Measurements from ENCODE around the gene GOLIM4. TPM values are rescaled to one million over a fixed set of nuclear protein-coding genes. Genes with fewer than 3 reads are reported as not detected.
"Not testable (repeated sequence)": the region's sequence is repeated elsewhere in the genome, so short reads cannot be mapped to it uniquely, and the experiment has no call there.

The GOLIM4 gene
- total RNA-seq = 1 to 10 TPM; 1.7 to 1.9 TPM

GRCh38 chr3:168095611-168096209 is at the start of gene GOLIM4:
GOLIM4 (minus strand) TSS chr3:168095924; CDS start chr3:168095285, 639 bp downstream.
- no peak within 1 kb of the TSS for H3K27ac Mint-ChIP-seq
- no peaks in the 10 kb centered on the region for H3K36me3 Mint-ChIP-seq (ENCODE audit: low read depth)
- H3K27me3 Mint-ChIP-seq = peaks cover 48% of the 10 kb centered on the region
- CTCF ChIA-PET = interaction anchor here (1.3 kb wide), 1 partner anchor 24 kb away, joined by 4 read pairs; no protein-coding TSS in a partner anchor
- peak; percentile 48 for DNase-seq
- POLR2A ChIA-PET = no interaction called here
- H3K4me3 Mint-ChIP-seq = peak within 1 kb of the TSS; percentile 74
- peaks cover 12% of the 10 kb centered on the region for H3K4me1 Mint-ChIP-seq
- no peaks in the 10 kb centered on the region for H3K9me3 Mint-ChIP-seq

GRCh38 chr3:168141405-168141998 is 45.8 kb upstream of the GOLIM4 start:
- CTCF ChIA-PET = no interaction called here
- Mint-ChIP-seq H3K36me3 (ENCODE audit: low read depth) (no peaks in the 10 kb centered on the region), H3K4me3 (no peak overlapping the region), H3K27ac (no peak overlapping the region), H3K9me3 (no peaks in the 10 kb centered on the region), H3K27me3 (no peaks in the 10 kb centered on the region), H3K4me1 (no peaks in the 10 kb centered on the region)
- DNase-seq = no peak
- POLR2A ChIA-PET = no interaction called here

GRCh38 chr3:168139947-168140346 is 44.2 kb upstream of the GOLIM4 start:
- no peak overlapping the region for H3K4me3 Mint-ChIP-seq
- H3K4me1 Mint-ChIP-seq = no peaks in the 10 kb centered on the region
- no peaks in the 10 kb centered on the region for H3K9me3 Mint-ChIP-seq
- no peak for DNase-seq
- ChIA-PET CTCF (no interaction called here), POLR2A (no interaction called here)
- no peaks in the 10 kb centered on the region for H3K27me3 Mint-ChIP-seq
- H3K27ac Mint-ChIP-seq = no peak overlapping the region
- H3K36me3 Mint-ChIP-seq (ENCODE audit: low read depth) = no peaks in the 10 kb centered on the region

GRCh38 chr3:168138421-168138820 is 42.7 kb upstream of the GOLIM4 start:
- no peaks in the 10 kb centered on the region for H3K27me3 Mint-ChIP-seq
- no peak overlapping the region for H3K27ac Mint-ChIP-seq
- H3K9me3 Mint-ChIP-seq = no peaks in the 10 kb centered on the region
- no peaks in the 10 kb centered on the region for H3K36me3 Mint-ChIP-seq (ENCODE audit: low read depth)
- no peak for DNase-seq
- no peak overlapping the region for H3K4me3 Mint-ChIP-seq
- ChIA-PET CTCF (no interaction called here), POLR2A (no interaction called here)
- no peaks in the 10 kb centered on the region for H3K4me1 Mint-ChIP-seq

DNA sequence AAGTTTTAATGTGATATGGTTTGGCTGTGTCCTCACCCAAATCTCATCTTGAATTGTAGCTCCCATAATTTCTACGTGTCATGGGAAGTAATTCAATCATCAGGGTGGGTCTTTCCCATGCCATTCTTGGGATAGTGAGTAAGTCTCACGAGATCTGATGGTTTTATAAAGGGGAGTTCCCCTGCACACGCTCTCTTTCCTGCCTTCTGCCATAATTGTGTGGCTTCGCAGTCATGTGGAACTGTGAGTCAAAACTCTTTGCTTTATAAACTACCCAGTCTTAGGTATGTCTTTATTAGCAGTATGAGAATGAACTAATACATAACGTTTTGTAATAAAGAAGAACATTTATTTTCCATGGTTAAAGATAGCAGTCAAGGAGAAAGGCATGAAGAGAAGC is 39.2 kb upstream of the GOLIM4 start:
- Mint-ChIP-seq H3K9me3 (no peaks in the 10 kb centered on the region), H3K27me3 (no peaks in the 10 kb centered on the region), H3K4me1 (no peaks in the 10 kb centered on the region), H3K4me3 (no peak overlapping the region), H3K36me3 (ENCODE audit: low read depth) (no peaks in the 10 kb centered on the region), H3K27ac (no peak overlapping the region)
- DNase-seq = no peak
- CTCF ChIA-PET = no interaction called here
- POLR2A ChIA-PET = no interaction called here

- H3K27me3 Mint-ChIP-seq; POLR2A ChIA-PET; H3K4me1 Mint-ChIP-seq; H3K4me3 Mint-ChIP-seq; DNase-seq; H3K27ac Mint-ChIP-seq; H3K36me3 Mint-ChIP-seq (ENCODE audit: low read depth); H3K9me3 Mint-ChIP-seq; CTCF ChIA-PET: not testable (repeated sequence)
These were observed 34.5 kb upstream of the GOLIM4 start for GRCh38 chr3:168130250-168130649.

GRCh38 chr3:168128463-168128862 is 32.7 kb upstream of the GOLIM4 start:
- H3K27me3 Mint-ChIP-seq; H3K27ac Mint-ChIP-seq; DNase-seq; CTCF ChIA-PET; H3K9me3 Mint-ChIP-seq; POLR2A ChIA-PET; H3K4me1 Mint-ChIP-seq; H3K4me3 Mint-ChIP-seq; H3K36me3 Mint-ChIP-seq (ENCODE audit: low read depth): not testable (repeated sequence)

GRCh38 chr3:168127466-168127865 is 31.7 kb upstream of the GOLIM4 start:
- Mint-ChIP-seq H3K27me3 (no peaks in the 10 kb centered on the region), H3K4me3 (no peak overlapping the region), H3K4me1 (no peaks in the 10 kb centered on the region), H3K9me3 (peaks cover 4% of the 10 kb centered on the region), H3K36me3 (ENCODE audit: low read depth) (no peaks in the 10 kb centered on the region), H3K27ac (no peak overlapping the region)
- no peak for DNase-seq
- POLR2A ChIA-PET = no interaction called here
- CTCF ChIA-PET = no interaction called here

- Mint-ChIP-seq H3K36me3 (ENCODE audit: low read depth) (no peaks in the 10 kb centered on the region), H3K9me3 (peaks cover 4% of the 10 kb centered on the region), H3K4me3 (no peak overlapping the region), H3K27ac (no peak overlapping the region), H3K4me1 (no peaks in the 10 kb centered on the region), H3K27me3 (no peaks in the 10 kb centered on the region)
- ChIA-PET POLR2A (no interaction called here), CTCF (no interaction called here)
- DNase-seq = no peak
These were observed 29.1 kb upstream of the GOLIM4 start for GRCh38 chr3:168124791-168125190.

GRCh38 chr3:168124291-168124690 is 28.6 kb upstream of the GOLIM4 start:
- DNase-seq = no peak
- ChIA-PET POLR2A (no interaction called here), CTCF (no interaction called here)
- peaks cover 4% of the 10 kb centered on the region for H3K9me3 Mint-ChIP-seq
- no peaks in the 10 kb centered on the region for H3K27me3 Mint-ChIP-seq
- no peaks in the 10 kb centered on the region for H3K36me3 Mint-ChIP-seq (ENCODE audit: low read depth)
- H3K27ac Mint-ChIP-seq = no peak overlapping the region
- H3K4me1 Mint-ChIP-seq = no peaks in the 10 kb centered on the region
- H3K4me3 Mint-ChIP-seq = no peak overlapping the region

DNA sequence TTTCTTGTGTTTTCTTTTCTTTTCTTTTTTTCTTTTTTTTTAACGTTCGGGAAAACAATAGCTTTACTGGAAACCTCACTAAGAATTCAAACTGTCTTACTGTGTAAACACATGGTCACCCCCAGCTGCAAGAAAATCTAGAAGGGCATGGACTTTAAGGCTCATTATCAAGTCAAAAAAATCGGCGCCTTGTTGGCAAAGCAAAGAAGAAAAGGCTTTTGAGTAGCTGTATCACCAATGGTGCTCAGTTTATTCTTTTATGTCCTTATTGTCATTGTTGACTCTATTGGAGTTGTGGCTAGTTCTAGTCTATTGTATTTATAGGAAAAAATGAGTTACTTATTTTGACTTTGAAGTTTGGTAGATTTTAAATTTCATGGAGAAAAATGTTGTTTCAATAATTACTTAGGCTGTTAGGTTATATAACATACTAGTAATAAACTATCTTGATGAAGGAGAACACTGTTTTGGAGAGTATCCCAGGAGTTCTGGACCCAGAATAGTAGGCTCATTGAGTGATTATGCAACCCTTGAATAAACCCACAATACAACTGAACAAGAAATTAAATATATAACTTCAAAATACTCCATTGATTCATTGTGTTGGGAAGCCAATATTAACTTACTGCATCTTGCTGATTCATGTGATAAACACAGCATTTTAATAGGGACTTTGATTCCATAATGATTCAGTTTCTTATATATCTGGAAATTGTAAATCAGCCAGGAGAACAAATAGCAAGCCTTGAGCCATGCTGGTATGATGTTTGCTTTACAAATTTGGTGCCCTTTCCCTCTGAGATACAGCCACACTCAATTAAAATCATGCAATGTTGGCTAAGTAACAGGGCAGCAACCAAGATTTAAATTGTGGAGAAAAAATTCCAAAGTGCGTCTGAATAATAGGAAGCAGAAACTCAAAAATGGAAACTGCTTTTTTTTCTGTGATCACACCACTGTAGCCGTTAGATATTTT is 27.8 kb upstream of the GOLIM4 start:
- ChIA-PET POLR2A (no interaction called here), CTCF (no interaction called here)
- Mint-ChIP-seq H3K27me3 (no peaks in the 10 kb centered on the region), H3K36me3 (ENCODE audit: low read depth) (no peaks in the 10 kb centered on the region), H3K27ac (no peak overlapping the region), H3K9me3 (peaks cover 4% of the 10 kb centered on the region), H3K4me3 (no peak overlapping the region), H3K4me1 (no peaks in the 10 kb centered on the region)
- DNase-seq = no peak

DNA sequence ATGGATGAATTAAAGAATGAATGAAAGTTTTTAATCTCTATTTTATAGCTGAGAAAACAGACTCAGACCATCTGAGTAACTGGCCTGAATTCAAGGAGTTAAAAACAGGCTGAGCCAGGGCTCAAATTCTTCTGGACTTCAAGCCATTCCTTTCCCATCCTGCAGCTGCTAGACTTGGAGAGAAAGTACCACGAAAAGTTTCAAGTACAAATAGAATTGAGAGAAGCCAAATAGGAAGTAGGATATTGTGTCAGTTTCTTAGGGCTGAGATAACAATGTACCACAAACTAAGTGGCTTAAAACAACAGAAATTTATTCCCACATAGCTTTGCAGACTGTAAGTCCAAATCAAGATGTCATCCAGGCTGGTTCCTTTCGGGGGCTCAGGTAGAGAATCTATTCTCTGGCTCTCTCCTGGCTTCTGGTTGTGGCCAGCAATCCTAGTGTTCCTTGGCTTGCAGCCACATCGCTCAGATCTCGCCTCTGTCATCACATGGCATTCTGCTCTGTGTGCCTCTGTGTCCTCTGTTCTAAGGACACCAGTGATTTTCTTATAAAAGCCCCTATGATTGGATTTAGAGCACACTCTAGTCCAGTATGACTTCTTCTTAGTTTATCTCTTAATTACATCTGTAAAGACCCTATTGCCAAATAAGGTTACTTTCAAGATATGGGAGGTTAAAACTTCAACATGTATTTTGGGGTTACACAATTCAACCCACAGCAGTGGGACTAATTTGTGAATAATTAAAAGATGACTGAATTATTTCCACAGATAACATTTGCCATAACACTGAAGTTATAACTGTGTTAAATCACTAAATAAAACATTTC is 25.7 kb upstream of the GOLIM4 start:
- H3K4me1 Mint-ChIP-seq = no peaks in the 10 kb centered on the region
- POLR2A ChIA-PET = no interaction called here
- no peaks in the 10 kb centered on the region for H3K27me3 Mint-ChIP-seq
- H3K9me3 Mint-ChIP-seq = no peaks in the 10 kb centered on the region
- H3K4me3 Mint-ChIP-seq = no peak overlapping the region
- no peak for DNase-seq
- H3K27ac Mint-ChIP-seq = no peak overlapping the region
- H3K36me3 Mint-ChIP-seq (ENCODE audit: low read depth) = no peaks in the 10 kb centered on the region
- CTCF ChIA-PET = no interaction called here

DNA sequence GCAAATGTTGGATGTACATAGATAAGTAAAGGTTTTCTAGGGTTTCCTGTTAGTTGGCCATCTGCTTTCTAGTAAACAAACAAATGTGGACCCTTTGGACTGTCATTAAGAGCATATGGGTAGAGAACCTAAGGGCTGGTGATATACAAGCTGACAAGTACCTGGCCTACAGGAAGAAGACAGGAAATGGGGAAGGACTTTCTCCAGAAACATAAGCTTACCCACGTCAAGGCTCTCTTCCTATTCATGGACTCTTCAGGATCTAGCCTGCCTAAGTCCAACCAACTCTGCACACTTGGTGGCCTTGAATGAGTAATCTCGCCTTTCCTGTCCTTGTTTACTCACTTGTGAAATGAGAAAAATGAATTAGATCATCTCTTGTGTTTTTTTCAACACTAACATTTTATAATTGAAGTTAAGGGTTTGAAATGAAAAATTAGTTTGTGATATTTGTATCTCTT is 22.2 kb upstream of the GOLIM4 start:
- Mint-ChIP-seq H3K4me3 (no peak overlapping the region), H3K36me3 (ENCODE audit: low read depth) (no peaks in the 10 kb centered on the region), H3K27ac (no peak overlapping the region), H3K9me3 (no peaks in the 10 kb centered on the region), H3K27me3 (no peaks in the 10 kb centered on the region), H3K4me1 (no peaks in the 10 kb centered on the region)
- DNase-seq = no peak
- ChIA-PET CTCF (no interaction called here), POLR2A (no interaction called here)

All from activated CD4-positive, alpha-beta memory T cell treated with anti-CD3 and anti-CD28 coated beads, Interleukin-2, amount 10 ng/mL, durations not matched to agents 7 days and 5 days (primary cell).